Activated CD8-positive, alpha-beta memory T cell treated with anti-CD3 and anti-CD28 coated beads, Interleukin-2, amount 50 U/mL, for 24 hours (primary cell): ENCODE results near the gene SCRN3.
"Not testable (repeated sequence)": the region's sequence is repeated elsewhere in the genome, so short reads cannot be mapped to it uniquely, and the experiment has no call there.

Experiments used
- DNase-seq: peaks from one replicate; pipeline ENCODE4 v3.0.0-alpha.2; 2020; ENCODE audit errors: extremely low read depth

SCRN3 gene

DNA sequence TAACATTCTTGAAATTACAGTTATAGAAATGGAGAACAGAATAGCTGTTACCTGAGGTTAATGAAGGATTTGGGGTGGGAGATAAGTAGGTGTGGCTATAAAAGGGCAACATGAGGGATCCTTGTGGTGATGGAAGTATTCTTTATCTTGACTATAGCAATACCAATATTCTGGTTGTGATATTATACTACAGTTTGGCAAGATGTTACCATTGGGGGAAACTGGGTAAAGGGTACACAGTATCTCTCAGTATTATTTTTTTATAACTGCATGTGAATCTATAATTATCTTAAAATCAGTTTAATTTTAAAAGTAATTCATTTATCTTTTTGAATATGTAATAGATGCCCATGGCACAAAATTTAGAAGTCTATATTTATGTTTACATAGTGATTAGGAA is 8.1 kb downstream of the SCRN3 start:
- no peak for DNase-seq

DNA sequence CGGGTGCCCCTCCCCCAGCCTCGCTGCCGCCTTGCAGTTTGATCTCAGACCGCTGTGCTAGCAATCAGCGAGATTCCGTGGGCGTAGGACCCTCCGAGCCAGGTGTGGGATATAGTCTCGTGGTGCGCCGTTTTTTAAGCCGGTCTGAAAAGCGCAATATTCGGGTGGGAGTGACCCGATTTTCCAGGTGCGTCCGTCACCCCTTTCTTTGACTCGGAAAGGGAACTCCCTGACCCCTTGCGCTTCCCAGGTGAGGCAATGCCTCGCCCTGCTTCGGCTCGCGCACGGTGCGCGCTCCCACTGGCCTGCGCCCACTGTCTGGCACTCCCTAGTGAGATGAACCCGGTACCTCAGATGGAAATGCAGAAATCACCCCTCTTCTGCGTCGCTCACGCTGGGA is 14.5 kb downstream of the SCRN3 start:
- DNase-seq: not testable (repeated sequence)

DNA sequence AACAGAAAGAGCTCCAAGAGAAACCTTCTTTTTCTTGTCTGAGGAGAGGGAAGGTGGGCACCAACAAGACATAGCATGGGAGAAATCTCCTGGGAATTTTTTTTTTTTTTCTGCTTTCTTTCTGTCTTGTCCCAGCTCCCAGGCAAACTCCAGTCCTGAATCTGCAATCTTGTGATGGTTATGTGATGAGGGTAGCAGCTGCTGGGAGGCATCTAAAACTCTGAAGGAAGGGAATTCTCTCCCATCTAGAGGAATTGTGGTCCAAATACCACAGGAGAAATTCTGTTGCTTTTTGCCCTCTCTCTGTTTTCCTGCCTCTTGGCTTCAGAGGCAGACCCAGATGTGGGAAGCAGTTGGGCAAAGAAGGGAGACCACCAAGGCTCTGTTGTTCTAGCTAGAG is 16.7 kb downstream of the SCRN3 start:
- DNase-seq: no peak

DNA sequence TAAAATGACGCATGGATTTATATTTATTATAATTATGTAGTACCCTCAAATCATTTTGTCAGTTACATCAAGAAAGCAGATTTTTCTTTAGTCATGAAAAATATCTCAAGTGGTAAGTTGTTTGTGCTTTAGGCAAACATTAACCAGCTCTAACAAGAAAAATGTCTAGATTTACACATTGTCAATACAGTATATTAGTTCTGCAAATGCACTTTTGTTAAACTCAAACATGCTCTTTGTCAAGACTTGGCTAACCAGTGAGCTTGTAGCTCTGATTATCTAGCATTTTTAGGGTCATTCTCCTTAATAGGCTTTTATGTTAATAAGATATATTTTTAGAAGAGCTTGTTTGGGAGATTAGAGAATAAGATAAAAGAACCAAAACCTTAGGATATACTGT is 32.7 kb downstream of the SCRN3 start:
- DNase-seq: no peak

DNA sequence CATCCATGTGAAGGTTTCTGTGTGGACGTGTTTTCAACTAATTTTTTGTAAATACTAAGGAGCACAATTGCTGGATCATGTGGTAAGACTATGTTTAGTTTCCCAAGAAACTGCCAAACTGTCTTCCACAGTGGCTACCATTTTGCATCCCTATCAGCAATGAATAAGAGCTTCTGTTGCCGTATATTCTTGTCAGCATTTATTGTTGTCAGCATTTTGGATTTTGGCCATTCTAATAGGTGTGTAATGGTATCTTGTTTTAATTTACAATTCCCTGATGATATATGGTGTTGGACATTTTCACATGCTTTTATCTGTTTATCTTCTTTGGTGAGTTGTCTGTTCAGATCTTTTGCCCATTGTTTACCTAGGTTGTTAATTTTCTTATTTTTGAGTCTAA is 34.5 kb downstream of the SCRN3 start:
- DNase-seq: no peak

DNA sequence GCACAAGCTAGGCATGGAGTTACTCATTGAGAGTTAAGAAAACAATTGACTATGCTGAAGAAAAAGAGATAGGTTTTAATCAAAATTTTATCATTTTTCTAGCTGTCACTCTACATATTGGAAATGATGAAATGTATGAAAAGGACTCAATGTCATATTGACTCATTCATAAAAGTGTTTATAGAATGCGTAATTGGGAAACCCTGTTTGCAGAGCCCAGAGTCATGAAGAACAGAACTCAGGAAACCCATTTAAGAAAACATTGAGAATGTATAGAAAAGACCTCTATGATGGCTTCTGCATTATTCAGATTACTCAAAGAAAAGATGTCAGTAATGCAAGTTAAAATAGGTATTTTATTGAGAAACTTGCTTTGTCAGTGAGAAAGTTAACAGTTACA is 36.4 kb downstream of the SCRN3 start:
- no peak for DNase-seq

DNA sequence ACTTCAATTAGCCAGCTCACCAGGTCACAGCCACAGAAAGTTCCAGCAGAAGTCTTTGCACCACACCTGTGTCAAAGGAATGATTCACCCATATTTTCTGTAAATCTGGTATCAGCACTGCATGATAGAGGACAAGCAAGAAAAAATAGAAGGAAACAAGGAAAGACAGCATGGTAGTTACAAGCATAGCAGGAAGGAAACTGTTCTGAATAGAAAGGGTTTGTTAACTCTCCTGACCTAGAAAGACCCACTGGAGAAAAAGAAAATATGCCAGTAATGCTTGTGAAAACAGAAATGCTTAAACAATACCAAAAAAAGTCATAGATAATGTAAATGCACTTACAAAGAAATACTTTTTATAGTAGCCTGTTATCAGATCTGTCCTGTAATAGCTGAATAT is 40.8 kb downstream of the SCRN3 start:
- no peak for DNase-seq

DNA sequence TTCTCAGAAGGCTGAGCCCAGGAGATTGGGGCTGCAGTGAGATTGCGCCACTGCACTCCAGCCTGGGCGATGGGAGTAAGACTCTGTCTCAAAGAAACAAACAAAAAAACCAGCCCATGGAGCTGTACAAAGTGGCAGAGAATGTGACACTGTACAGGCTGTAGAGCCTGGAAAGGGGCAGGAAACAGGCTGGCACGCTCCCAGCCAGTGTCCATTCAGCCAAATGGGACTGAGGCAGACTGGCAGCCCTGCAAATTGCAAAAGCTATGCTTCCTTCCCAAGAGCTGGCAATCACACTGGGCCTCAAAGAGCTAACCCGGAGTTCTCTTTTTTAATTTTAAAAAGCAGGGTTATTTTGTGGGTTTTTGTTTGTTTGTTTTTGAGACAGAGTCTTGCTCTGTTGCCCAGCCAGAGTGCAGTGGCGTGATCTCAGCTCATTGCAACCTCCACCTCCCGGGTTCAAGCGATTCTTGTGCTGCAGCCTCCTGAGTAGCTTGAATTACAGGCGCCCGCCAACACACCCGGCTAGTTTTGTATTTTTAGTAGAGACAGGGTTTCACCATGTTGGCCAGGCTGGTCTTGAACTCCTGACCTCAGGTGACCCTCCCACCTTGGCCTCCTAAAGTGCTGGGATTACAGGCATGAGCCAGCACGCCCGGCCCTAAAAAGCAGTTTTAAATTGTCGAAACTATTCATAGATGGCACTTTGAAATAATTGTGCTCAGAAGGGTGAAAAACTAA is 42.8 kb downstream of the SCRN3 start:
- DNase-seq: no peak

DNA sequence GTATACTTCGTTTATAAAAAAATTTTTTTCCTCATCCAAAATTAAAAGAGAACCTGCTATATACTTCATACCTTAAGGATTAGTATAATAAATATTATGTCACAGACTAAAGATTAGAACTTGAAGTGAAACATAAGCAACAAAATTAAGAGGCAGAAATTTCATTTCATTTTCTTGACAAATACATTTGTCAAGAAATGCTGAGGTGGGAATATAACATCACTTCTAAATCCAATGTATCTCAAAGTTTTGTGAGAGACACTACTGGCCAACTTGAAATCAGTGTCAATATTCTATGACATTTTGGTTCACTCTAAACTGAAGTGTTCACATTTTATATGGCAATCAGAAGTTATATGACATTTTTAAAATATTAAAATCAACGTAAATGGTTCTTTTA is 43.8 kb downstream of the SCRN3 start:
- no peak for DNase-seq

DNA sequence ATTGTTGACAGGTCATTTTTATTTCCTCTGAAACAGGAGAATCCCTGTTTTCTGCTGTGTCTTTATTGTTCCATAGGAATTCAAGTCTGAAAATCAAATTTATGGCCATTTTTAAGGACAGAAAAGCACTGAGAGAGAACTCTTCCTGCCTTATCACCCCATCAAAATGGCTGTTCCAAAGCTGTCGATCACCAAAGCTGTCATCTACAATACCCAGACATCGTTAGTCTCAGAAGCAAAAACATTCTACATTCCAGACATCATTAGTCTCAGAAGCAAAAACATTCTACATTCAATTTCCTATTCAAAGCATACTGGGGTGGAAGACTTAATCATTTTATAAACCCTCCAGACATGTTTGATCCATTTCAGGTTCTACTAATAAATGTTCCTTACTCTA is 44.4 kb downstream of the SCRN3 start:
- DNase-seq: no peak

DNA sequence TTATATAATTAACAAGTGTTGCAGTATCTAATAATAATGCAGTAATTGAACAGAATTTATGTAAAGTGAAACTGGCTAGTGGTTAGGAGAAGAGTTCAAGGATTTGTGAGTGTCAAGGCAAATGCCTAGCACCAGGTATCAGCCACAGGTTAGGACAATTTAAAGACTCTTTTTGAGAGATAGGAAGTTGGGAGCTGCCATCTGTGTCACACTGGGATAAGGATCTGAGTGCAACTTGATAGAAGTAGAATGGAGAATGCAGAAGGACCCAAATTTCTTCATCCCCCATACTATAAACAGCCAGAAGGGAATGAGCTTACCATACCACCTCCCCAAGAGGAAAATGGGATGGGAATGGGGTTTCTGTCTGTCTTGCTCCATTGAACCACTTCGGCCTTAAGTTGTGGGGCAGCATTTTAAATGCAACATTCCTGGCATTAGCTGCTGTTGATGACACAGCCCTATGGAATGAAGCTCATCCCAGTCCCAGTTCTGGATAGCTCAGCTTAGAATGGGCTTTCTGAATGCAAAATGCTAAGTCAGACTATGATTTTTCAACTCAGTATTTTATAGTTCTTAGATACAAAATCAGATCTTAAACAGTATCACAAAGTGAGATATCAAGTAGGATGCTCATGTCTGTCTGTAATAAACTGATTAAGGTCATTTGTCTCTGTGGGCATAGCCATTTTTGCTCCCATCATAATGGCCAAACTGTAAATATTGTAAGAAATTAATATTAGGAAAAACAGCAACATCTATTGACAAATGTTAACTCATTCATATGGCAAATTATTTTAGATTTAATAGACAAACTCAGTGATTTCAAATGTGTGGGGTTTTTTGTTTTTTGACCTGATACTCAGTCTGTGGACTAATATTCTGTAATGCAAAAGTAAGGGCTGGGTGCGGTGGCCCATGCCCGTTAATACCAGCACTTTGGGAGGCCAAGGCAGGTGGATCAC is 47.3 kb downstream of the SCRN3 start:
- no peak for DNase-seq

DNA sequence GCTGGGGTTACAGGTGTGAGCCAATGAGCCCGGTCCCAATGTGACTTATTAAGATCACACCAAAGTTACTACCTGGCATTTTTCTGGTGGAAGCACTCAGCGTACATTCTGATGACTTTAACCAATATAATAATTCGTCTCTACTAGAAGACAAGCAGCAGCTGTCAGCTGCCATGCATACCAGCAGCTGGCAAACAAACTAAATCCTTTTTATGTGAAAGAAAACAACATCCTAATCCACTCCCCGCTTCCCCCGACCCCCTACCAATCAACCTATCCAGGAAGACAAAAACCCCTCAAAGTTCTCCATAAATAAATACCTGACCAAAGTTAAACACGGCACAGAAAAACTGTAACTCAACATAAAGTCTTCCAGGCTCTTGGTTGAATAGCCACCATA is 49.2 kb downstream of the SCRN3 start:
- no peak for DNase-seq

DNA sequence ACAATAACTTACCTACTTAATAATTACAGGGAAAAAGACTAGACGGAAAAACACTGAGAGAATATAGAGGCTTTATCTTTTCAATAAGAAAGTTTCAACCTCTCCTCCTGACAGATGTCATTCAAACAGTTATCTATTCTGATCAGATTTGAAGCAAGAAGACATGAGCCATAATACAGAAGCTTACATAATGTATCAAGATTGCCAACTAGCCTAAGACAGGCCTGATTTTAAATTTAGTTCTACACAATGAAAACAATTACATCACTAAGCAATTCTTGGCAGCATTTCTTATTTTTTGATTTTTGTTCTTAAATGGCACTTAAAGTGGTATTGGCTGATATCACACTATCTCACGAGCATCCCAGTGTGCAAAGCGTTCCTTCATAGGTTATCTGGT is 49.7 kb downstream of the SCRN3 start:
- no peak for DNase-seq

DNA sequence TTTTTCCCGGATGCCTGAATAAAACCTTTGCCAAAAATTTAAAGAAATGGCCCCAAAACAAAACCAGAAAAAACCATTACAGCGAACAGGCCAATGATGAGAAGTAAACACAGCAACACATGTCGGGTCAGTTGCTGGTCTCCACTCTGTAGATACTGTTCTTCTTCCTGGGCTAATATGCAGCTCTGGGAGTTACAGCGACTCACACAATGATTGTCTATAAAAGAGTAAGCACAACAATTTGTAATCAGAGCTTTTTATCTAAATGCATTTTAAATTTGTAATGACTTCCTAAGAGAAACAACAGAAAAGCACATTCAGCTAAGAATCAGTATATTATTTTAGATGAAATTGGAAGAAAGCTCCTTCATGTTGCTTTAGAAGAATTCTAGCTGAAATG is 51.0 kb downstream of the SCRN3 start:
- DNase-seq: no peak

DNA sequence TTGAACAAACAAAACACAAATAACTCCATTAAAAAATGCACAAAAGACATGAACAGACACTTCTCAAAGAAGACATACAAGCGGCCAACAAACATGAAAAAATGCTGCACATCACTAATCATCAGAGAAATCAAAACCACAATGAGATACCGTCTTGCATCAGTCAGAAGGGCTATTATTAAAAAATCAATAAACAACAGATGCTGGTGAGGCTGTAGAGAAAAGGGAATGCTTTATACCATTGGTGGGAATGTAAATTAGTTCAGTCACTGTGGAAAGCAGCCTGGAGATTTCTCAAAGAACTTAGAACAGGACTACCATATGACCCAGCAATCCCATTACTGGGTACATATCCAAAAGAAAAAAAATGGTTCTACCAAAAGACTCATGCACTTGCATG is 53.5 kb downstream of the SCRN3 start:
- no peak for DNase-seq

DNA sequence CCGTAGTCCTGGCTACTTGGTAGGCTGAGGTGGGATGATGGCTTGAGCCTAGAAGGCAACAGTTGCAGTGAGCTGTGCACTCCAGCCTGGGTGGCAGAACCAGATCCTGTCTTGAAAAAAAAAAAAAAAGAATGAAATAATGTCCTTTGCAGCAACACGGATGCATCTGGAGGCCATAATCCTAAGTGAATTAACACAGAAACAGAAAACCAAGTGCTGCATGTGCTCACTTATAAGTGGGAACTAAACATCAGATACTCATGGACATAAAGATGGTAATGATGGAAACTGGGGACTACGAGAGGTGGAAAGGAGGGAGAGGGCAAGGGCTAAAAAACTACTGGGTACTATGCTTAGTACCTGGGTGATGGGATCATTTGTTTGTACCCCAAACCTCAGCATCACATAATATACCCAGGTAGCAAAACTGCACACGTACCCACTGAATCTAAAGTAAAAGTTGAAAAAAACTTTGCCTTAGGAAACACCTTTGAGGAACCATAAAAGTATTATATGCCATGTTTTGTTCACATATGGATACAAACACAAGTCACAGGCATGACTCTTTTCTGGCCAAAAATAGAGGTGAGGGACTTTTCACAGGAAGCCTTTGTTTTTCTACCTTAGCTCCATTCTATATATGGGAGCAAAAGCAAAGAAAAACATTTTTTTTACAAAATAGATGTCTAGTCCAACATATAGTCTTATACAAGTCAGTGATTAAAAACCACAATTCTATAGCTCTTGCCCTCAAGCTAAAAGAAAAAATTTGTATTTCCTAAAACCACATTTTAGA is 54.7 kb downstream of the SCRN3 start:
- DNase-seq: no peak

DNA sequence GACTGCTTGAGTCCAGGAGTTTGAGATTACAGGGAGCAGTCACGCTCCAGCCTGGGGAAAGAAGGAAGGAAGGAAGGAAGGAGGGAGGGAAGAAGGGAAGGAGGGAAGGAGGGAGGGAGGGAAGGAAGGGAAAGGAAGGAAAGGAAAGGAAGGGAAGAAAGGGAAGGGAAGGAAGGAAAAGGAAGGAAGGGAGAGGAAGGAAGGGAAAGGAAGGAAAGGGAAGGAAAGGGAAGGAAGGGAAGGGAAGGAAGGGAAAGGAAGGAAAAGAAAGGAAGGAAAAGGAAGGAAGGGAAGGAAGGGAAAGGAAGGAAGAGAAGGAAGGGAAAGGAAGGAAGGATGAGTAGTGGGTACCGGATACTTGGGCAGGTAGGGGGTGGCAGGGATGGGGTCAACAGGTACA is 59.0 kb downstream of the SCRN3 start:
- DNase-seq: no peak

DNA sequence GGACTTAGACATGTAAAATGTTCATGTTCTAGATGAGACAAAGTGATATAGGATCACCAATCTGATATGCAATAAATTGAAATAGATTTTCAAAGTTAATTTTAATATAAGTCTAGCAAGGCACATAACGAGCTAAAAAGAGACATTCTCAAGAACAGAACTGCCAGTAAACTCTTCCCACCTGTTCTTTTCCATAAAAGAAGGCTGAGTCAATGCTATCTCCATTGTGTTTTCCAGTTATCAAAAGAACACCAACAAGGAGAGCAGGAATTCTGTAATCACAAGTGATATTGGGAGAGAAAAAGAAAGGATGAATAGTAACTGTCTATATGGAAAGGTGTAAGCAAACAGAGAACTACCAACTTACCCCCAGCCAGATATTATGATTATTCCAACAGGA is 65.7 kb downstream of the SCRN3 start:
- DNase-seq: no peak

DNA sequence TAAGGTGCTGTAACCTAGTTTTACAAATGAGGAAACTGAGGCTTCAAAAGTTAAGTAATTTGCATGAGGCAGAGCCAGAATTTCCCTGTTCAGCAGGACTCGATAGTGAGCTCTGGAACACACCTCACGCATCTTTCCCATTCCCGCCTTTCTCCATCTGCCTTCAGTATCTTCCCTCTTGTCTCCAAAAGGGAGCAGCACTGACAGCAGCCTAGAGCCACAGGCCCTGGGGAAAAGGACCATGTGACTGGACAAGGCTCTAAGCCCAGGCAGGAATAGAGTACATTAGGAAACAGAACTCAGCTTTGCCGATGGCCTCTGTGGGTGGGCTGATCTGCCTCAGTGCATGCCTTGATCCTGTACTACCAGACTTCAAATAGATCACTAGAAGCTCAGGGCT is 69.8 kb downstream of the SCRN3 start:
- DNase-seq: no peak

DNA sequence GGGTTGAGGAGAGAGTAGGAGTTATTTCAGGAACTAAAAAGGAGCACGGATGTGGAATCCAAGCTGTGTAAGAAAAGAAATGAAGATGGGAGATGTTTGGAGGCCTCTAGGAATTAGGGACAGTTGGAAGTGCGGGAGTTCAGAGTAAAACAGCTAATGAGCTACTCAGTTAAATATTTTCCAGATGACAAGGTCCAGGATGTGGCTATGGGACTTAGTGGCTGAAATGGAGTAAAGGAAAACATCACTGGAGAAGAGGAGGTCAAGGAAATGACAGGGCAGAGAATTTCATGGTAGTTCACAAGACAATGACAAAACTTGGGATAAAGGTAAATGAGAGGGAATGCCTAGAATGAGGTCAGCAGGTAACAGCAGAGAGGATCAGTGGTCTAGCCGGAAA is 78.3 kb downstream of the SCRN3 start:
- no peak for DNase-seq

DNA sequence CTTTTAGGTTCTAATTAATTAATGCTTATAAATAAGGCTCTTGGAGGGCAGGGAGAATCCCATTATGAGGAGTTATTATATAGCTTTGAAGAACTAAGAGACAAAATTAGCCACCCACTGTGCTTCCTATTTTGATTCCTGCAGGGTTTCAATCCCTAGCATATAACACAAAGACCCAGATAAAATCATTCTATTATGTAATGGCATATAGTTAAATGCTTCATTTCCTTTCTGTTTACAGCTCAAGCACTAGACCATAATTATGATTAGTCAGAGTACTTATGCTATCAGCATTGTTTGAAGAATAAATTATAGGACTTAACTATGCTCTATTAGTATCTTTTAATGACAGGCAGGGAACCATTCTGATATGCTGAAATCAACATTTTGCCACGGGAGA is 82.2 kb downstream of the SCRN3 start:
- DNase-seq: no peak
